K562 (cell line): Measurements from ENCODE around the gene RUSC1. TPM values are rescaled to one million over a fixed set of nuclear protein-coding genes. Genes with fewer than 3 reads are reported as not detected.
A peak's percentile ranks its signal among the peaks of the same experiment; 100 is the strongest.

Source experiments
- FOXK2 ChIP-seq, 2 experiments: fragments of 450-650 bp; IDR thresholded peaks in 1 of 2; conservative IDR thresholded peaks in 1 of 2; 2 replicates each; pipeline ENCODE4 v1.6.1; 2016; ENCODE audit warnings: low read depth in 2 of 2, mild to moderate bottlenecking in 1 of 2
- GTF2A2 ChIP-seq: IDR thresholded peaks from 2 replicates; pipeline ENCODE4 v1.6.1; 2016; ENCODE audit warnings: mild to moderate bottlenecking, missing genetic modification characterization, missing compliant biosample characterization
- ILK ChIP-seq: fragments of 450-650 bp; IDR thresholded peaks from 2 replicates; pipeline ENCODE4 v1.6.1; 2016; ENCODE audit warnings: missing genetic modification characterization, low read depth, mild to moderate bottlenecking, missing compliant biosample characterization, moderate library complexity, borderline replicate concordance
- KAT8 ChIP-seq: fragments of 450-650 bp; IDR thresholded peaks from 2 replicates; pipeline ENCODE4 v1.6.1; 2016; ENCODE audit warnings: low read depth, mild to moderate bottlenecking
- KDM1A ChIP-seq, 2 experiments: fragments of 450-650 bp; IDR thresholded peaks; 2 replicates each; pipeline ENCODE4 v1.6.1; 2016; ENCODE audit warnings: mild to moderate bottlenecking in 2 of 2
- KLF10 ChIP-seq: fragments of 250-450 bp; sonication (Bioruptor Pico); IDR thresholded peaks from 2 replicates; pipeline ENCODE4 v1.6.1; 2021; ENCODE audit warnings: matching md5 sums
- NONO ChIP-seq, 2 experiments: fragments of 200-400 bp in 1 of 2; fragments of 450-650 bp in 1 of 2; formaldehyde crosslinking in 1 of 2; IDR thresholded peaks; 2 replicates each; pipeline ENCODE4 v1.6.1; 2017; ENCODE audit warnings: low read depth in 2 of 2, mild to moderate bottlenecking in 2 of 2, moderate library complexity in 2 of 2, low read length in 1 of 2
- REST ChIP-seq, 2 experiments: fragments of 450-650 bp; formaldehyde crosslinking in 1 of 2; IDR thresholded peaks; 2 replicates each; pipeline versions ENCODE4 v1.4.0 to v1.6.1; 2014 to 2020; ENCODE audit warnings: mild to moderate bottlenecking in 2 of 2, borderline replicate concordance in 1 of 2, low read depth in 1 of 2
- RNF219 ChIP-seq: fragments of 250-450 bp; sonication (Bioruptor Pico); IDR thresholded peaks from 2 replicates; pipeline ENCODE4 v1.5.0; 2022; ENCODE audit warnings: mild to moderate bottlenecking
- TCF7 ChIP-seq: sonication (generic); IDR thresholded peaks from 2 replicates; pipeline ENCODE4 v1.6.1; 2016; ENCODE audit warnings: antibody characterized with exemption, borderline replicate concordance
- ZBTB7A ChIP-seq: IDR thresholded peaks from 2 replicates; pipeline ENCODE4 v1.6.1; 2011; ENCODE audit warnings: low read depth, mild to moderate bottlenecking, low read length, moderate library complexity, borderline replicate concordance; ENCODE audit not compliant: control insufficient read depth
- ZKSCAN3 ChIP-seq: fragments of 250-450 bp; sonication (Bioruptor Pico); IDR thresholded peaks from 2 replicates; pipeline ENCODE4 v1.4.0; 2020
- ZSCAN29 ChIP-seq: fragments of 450-650 bp; IDR thresholded peaks from 2 replicates; pipeline ENCODE4 v1.6.1; 2017
- polyA plus RNA-seq, 8 experiments: library from polyadenylated mRNA; depleted of rRNA in 4 of 8; stranded (reverse) in 5 of 8; unstranded in 3 of 8; fragments of >200 nt; fragmentation: Nextera tagmentation in 2 of 8; fragmentation: Illumina TruSeq in 1 of 8; extraction: Ambion mirVana in 2 of 8; extraction: Trizol in 1 of 8; gene quantifications; 2 replicates each; pipeline versions ENCODE4 v1.2.1 to v1.2.3, GENCODE V29; 2011 to 2014; ENCODE audit warnings: inconsistent platforms in 1 of 8, missing spikeins in 1 of 8
- total RNA-seq, 7 experiments: library from RNA; depleted of rRNA in 6 of 7; stranded (reverse); fragments of >200 nt in 6 of 7; fragmentation: Illumina TruSeq in 2 of 7; extraction: Trizol in 2 of 7; gene quantifications; 2 replicates each; pipeline versions ENCODE4 v1.2.1 to v1.2.3, GENCODE V29; 2011 to 2021; ENCODE audit warnings: low replicate concordance in 1 of 7
- TF ChIP-seq, protein P1 (sequence below), 2 experiments: fragments of 450-650 bp; IDR thresholded peaks; 2 replicates each; pipeline ENCODE4 v1.6.1; 2016
- TF ChIP-seq, protein P2 (sequence below): IDR thresholded peaks from 2 replicates; pipeline ENCODE4 v1.6.1; 2014; ENCODE audit warnings: antibody characterized with exemption

Gene RUSC1
- total and polyA plus RNA-seq, 9 of the 15 experiments (the other 6 are each of a cell fraction or from before 2014, with no cell fraction given), result 5.7 to 68.3 (median 33.6) TPM

DNA sequence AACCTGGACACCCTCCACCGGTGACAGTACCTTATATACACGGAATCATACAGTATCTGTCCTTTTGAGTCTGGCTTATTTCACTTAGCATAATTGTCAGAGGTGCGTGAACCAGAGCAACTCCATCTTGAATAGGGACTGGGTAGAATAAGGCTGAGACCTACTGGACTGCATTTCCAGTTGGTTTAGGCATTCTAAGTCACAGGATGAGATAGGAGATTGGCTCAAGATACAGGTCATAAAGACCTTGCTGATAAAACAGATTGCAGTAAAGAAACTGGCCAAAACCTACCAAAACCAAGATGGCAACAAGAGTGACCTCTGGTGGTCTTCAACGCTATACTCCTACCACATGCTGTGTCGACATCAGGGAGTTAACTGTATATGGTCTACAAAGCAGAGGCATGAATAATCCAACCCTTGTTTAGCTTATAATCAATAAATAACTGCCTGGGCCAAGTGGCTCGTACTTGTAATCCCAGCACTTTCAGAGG lies 13.4 kb upstream of the RUSC1 start (continued):
- TF ChIP-seq REST (IDR thresholded peaks at IDR 0.05; ENCODE audit: borderline replicate concordance), result peak; percentile 81
- peak; percentile 68; the same call in 1 of the 2 replicates for TF ChIP-seq REST (CRISPR knock-in tag; IDR thresholded peaks at IDR 0.05; ENCODE audit: low read depth)
- TF ChIP-seq NONO (IDR thresholded peaks at IDR 0.05; ENCODE audit: low read depth in 2 of 2, low read length in 1 of 2), result no peak
- TF ChIP-seq KDM1A (IDR thresholded peaks at IDR 0.05), result peak; percentile 33 to 38; a peak in 1 of 4 replicates
- TF ChIP-seq TCF7, result no peak; the same call in 1 of the 2 replicates
- no peak for TF ChIP-seq ZKSCAN3
- TF ChIP-seq ZSCAN29, result no peak
- TF ChIP-seq KLF10, result no peak
- TF ChIP-seq ILK (tag), result peak; percentile 87
- TF ChIP-seq, protein P1, sequence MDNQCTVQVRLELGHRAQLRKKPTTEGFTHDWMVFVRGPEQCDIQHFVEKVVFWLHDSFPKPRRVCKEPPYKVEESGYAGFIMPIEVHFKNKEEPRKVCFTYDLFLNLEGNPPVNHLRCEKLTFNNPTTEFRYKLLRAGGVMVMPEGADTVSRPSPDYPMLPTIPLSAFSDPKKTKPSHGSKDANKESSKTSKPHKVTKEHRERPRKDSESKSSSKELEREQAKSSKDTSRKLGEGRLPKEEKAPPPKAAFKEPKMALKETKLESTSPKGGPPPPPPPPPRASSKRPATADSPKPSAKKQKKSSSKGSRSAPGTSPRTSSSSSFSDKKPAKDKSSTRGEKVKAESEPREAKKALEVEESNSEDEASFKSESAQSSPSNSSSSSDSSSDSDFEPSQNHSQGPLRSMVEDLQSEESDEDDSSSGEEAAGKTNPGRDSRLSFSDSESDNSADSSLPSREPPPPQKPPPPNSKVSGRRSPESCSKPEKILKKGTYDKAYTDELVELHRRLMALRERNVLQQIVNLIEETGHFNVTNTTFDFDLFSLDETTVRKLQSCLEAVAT (IDR thresholded peaks at IDR 0.05), result no peak
- no peak for TF ChIP-seq ZBTB7A
- peak; percentile 89 for TF ChIP-seq GTF2A2 (tag)
- TF ChIP-seq KAT8, result no peak
- no peak for TF ChIP-seq FOXK2 (conservative IDR thresholded peaks at IDR 0.05 in 1 of 2, IDR thresholded peaks at IDR 0.05 in 1 of 2; ENCODE audit: low read depth in 2 of 2)
- TF ChIP-seq, protein P2, sequence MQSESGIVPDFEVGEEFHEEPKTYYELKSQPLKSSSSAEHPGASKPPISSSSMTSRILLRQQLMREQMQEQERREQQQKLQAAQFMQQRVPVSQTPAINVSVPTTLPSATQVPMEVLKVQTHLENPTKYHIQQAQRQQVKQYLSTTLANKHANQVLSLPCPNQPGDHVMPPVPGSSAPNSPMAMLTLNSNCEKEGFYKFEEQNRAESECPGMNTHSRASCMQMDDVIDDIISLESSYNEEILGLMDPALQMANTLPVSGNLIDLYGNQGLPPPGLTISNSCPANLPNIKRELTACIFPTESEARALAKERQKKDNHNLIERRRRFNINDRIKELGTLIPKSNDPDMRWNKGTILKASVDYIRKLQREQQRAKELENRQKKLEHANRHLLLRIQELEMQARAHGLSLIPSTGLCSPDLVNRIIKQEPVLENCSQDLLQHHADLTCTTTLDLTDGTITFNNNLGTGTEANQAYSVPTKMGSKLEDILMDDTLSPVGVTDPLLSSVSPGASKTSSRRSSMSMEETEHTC, result peak; percentile 56; the same call in 1 of the 2 replicates
- TF ChIP-seq RNF219 (CRISPR knock-in tag), result peak; percentile 89
